ENCODE data around the gene SNX21.

DNA sequence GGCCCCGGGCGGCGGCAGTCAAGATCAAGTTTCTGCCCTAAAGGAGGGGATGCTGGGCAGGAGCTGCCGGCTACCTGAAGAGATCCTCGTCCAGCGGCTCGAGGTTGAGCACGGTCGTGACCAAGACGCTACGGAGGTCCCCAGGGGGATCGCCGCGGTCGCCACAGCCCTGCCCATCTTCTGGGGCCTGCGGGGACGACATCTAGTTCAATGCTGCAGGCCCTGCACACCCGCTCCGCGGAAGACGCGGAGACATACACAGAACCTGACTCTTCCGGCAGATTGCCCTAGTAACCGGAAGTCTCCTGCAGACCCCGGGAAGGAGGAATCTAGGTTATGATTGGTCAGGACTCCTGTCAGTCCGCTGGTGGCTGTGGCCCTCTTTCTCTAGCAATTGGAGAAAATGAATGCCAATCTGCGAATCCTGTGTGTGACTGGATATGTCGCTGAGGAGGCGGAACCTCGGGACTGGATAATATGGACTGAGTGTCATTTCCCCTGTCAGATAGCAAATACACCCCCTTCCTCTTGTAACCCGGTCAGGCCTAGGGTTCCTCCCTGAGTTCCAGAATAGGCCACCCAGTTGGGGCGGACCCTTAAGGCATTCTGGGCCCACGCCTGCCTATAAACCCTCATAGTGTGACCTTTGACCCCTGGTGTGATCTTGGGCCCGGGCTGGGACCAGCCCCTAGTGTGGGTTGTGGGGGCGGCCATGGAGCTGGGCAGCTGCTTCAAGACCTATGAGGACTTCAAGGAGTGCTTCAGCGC lies 23.7 kb downstream of the SNX21 start, which contains the start of the genes ACOT8 and ZSWIM3:
- no peak for TF ChIP-seq CTCF (IDR thresholded peaks at IDR 0.05)
- no peak for TF ChIP-seq HOXA7 (CRISPR knock-in tag; IDR thresholded peaks at IDR 0.05)
- TF ChIP-seq, protein P1, sequence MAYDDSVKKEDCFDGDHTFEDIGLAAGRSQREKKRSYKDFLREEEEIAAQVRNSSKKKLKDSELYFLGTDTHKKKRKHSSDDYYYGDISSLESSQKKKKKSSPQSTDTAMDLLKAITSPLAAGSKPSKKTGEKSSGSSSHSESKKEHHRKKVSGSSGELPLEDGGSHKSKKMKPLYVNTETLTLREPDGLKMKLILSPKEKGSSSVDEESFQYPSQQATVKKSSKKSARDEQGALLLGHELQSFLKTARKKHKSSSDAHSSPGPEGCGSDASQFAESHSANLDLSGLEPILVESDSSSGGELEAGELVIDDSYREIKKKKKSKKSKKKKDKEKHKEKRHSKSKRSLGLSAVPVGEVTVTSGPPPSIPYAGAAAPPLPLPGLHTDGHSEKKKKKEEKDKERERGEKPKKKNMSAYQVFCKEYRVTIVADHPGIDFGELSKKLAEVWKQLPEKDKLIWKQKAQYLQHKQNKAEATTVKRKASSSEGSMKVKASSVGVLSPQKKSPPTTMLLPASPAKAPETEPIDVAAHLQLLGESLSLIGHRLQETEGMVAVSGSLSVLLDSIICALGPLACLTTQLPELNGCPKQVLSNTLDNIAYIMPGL (CRISPR knock-in tag; IDR thresholded peaks at IDR 0.05; ENCODE audit: borderline replicate concordance) = no peak
- TF ChIP-seq JUN (IDR thresholded peaks at IDR 0.05) = peak; percentile 8 to 42; a peak in 1 of 5 replicates
- no peak for TF ChIP-seq CEBPB (IDR thresholded peaks at IDR 0.05)
- peak; percentile 70 for TF ChIP-seq POLR2A (IDR thresholded peaks at IDR 0.05; ENCODE audit: low read length)
- TF ChIP-seq BHLHE40 (IDR thresholded peaks at IDR 0.05; ENCODE audit: low read depth, low read length) = no peak
- peak; percentile 19; the same call in 1 of the 2 replicates for TF ChIP-seq RFX5 (IDR thresholded peaks at IDR 0.05)
- TF ChIP-seq, protein P2, sequence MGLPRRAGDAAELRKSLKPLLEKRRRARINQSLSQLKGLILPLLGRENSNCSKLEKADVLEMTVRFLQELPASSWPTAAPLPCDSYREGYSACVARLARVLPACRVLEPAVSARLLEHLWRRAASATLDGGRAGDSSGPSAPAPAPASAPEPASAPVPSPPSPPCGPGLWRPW (IDR thresholded peaks at IDR 0.05) = no peak
- no peak for TF ChIP-seq REST (IDR thresholded peaks at IDR 0.05)
- no peak for TF ChIP-seq RARB (CRISPR knock-in tag; IDR thresholded peaks at IDR 0.05)
- no peak for TF ChIP-seq POLR2AphosphoS2 (conservative IDR thresholded peaks at IDR 0.05; ENCODE audit: low read length)
- TF ChIP-seq EP300 (IDR thresholded peaks at IDR 0.05) = no peak

All from A549 (cell line).